ENCODE results near the gene TMEM171. TPM values are rescaled to one million over a fixed set of nuclear protein-coding genes. Genes with fewer than 3 reads are reported as not detected.

The TMEM171 gene
- total RNA-seq, 1 experiment from 2014 or later = 5.4 TPM

GRCh38 chr5:73136055-73136562, 15.7 kb downstream of the TMEM171 start (continued):
- TF ChIP-seq ATF3 (IDR thresholded peaks at IDR 0.05) (no peak), ELF1 (IDR thresholded peaks at IDR 0.05; ENCODE audit: borderline replicate concordance, low read depth) (no peak), SP1 (IDR thresholded peaks at IDR 0.05; ENCODE audit: low read depth) (no peak), JUND (IDR thresholded peaks at IDR 0.05) (no peak), EGR1 (IDR thresholded peaks at IDR 0.05; ENCODE audit: low read depth) (no peak), POLR2AphosphoS5 (IDR thresholded peaks at IDR 0.05; ENCODE audit: low read depth, low read length) (no peak), EZH2 (IDR thresholded peaks at IDR 0.05) (no peak), TCF7L2 (IDR thresholded peaks at IDR 0.05; ENCODE audit: borderline replicate concordance, extremely low read depth, insufficient read depth, insufficient read length) (no peak), REST (IDR thresholded peaks at IDR 0.05; ENCODE audit: low read depth) (no peak), RAD21 (IDR thresholded peaks at IDR 0.05; ENCODE audit: low read depth) (no peak), CBX3 (IDR thresholded peaks at IDR 0.05; ENCODE audit: low read depth) (no peak), POLR2A (IDR thresholded peaks at IDR 0.05; ENCODE audit: borderline replicate concordance, extremely low read depth, insufficient read depth, insufficient read length) (no peak)

Data from HCT116 (cell line).